Fibroblast of the conjunctiva (primary cell): ENCODE results near the gene CAMKV.

ENCODE experiments used
- DNase-seq: peaks from one replicate; pipeline ENCODE4 v3.0.0-alpha.2; 2010; ENCODE audit warnings: low read depth

The CAMKV gene

DNA sequence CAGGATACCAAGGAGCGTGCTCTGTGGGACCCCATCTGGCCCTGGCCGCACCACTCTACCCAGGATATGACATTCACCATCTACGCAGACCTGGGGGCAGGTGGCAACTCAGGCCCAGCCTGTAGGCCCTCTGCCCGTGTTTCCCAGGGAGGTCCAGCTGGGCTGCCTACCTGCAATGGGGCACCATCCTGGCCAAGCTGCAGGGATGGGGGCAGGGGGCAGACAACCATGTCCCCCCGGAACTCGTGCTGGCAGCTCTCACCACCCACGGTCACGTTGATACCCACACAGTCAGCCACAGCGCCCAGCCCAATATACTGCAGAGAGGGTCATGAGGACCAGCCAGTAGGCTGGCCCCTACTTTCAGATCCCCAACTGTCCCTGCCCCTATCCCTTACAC lies 26.1 kb upstream of the CAMKV start:
- no peak for DNase-seq

DNA sequence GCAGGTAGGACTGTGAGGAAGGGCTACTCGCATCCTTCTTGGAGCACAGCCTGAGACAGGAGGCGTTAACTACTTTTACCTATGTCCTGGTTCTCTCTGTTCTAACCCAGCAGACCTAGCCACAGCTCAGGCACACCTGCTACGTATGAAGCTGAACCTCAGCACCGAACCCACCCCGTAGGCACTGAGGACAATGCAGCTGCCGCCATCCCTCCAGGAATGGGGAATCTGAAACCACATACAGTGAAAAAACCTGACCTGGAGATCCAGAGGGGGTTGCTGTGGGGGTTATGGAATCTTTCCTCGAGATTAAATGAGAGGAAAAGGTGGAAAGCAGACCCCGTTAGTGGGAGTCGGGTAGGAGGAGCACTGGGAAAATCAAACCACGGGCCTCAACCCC lies 19.6 kb upstream of the CAMKV start:
- no peak for DNase-seq

DNA sequence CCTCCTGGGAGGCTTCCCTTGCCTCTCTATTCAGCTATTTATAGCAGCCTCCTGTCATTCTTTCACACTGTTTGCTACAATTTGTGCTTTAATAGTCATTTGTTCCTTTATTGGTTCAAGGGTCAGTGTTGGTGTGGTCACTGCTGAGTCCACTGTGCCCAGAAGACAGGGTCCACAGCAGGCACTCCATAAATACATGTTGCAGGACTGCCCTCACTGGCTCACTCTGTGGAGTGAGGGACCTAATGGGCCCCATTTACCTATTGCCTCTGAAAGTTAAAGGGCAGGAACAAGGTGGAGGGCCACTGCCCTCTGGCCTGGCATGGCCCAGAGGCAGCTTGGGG lies 17.2 kb upstream of the CAMKV start:
- DNase-seq = no peak

GRCh38 chr3:49883998-49884397 lies 14.3 kb upstream of the CAMKV start:
- no peak for DNase-seq

DNA sequence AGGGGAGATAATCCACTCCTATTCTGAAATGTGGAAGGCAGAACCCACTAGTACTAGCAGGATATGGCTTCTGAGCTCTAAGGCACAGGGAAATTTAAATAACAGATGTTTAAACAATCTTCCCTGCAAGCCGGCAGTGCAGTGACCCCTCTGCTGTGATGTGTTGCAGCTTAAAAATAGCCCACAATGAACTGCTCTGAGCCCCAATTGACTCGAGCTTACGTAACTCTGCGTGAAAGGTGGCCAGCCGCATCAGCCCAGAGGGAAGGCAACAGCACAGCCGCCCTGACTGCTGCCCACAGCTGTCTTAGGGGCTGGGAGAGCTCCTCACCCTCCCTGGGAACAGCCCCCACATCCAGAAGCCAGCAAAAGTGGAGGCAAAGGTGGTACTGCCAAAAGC lies 12.5 kb upstream of the CAMKV start:
- no peak for DNase-seq

GRCh38 chr3:49880581-49881315 lies 11.0 kb upstream of the CAMKV start:
- DNase-seq = no peak

GRCh38 chr3:49879721-49880120 lies 10.0 kb upstream of the CAMKV start:
- no peak for DNase-seq

DNA sequence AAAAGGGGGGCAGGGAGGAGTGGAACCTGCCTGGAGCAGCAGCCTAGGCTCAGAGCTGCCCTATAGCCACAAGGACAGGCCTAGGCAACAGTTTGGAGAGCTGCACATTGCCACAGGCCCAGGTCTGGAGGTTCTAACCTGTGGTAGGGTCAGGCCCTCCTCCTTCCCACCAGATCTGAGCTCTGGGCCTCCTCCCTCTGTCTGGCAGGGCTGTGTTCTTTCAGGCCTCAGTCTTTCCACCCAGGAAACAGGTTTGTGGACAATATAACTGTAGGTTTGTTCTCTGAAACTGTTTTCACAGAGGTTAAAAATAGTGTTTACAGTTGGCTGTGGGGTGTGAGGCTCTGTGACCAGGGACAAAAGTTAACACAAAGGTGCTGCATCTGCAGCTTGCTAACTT lies 9.0 kb upstream of the CAMKV start:
- no peak for DNase-seq

DNA sequence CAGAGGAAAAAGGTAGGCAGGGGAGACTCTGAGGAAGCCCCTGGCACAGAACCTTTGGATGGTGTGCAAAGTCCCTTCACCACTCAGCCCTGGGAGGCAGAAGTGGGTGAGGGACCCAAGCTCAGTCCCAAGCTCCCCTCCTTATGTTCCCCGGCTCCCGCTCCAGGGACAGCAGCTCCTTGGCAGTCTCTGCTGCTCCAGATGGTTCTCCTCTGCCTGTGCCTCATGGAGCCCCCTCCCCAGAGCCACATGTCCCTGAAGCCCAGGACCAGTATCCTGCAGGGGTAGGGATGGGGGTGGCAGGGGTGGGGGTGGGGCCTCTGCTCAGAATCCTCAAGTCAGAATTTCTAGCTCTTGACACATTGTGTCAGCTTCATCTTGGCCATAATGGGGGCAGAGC lies 8.0 kb upstream of the CAMKV start:
- no peak for DNase-seq

DNA sequence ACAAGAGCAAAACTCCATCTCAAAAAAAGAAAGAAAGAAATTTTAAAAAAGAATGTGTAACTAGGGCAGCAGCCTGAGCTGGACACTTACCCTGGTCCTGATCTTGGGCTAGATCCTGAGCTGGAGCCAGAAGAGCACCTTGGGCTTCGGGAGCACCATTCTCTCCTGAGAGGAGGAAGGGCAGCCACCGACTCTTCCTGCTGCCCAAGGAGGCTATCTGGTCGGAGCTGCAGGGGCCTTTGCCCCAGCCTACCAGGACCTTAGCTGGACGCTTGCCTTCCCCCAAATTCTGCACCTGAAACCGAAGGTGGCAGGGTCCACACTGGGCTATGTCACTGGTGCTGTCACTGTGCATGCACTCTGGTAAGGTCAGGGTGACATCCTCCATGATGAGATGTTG lies 6.9 kb upstream of the CAMKV start:
- DNase-seq = no peak

- no peak for DNase-seq
Measured at GRCh38 chr3:49873623-49874022, 3.9 kb upstream of the CAMKV start.

GRCh38 chr3:49872801-49873281 lies 3.1 kb upstream of the CAMKV start:
- no peak for DNase-seq

- DNase-seq = no peak
Measured at GRCh38 chr3:49871531-49872153, 1.9 kb upstream of the CAMKV start.

- DNase-seq = no peak
Measured at GRCh38 chr3:49868862-49869466, 742 bp downstream of the CAMKV start.

DNA sequence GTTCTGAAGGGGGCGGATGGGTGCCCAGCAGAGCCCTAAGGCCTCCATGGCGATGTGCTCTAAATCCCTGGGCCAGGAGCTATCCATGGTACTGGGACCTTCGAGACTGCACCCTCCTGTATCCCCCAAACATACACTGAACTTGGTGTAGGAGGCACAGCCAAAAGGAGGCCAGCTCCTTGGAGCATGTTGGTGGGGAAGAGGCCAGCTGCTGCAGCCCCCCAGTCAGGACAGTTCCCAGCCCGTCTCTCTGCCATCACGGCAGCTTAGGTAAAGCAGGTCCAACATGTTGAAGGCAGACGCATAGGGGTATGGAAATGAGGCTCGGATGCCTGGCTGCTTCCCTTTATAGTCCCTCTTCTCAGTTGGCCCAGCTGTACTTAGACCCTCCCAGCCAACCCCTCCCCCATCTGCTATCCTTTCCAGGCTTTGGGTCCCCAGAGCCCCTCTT lies 1.8 kb downstream of the CAMKV start:
- DNase-seq = no peak

- no peak for DNase-seq
Measured at GRCh38 chr3:49867400-49867799, 2.3 kb downstream of the CAMKV start.

DNA sequence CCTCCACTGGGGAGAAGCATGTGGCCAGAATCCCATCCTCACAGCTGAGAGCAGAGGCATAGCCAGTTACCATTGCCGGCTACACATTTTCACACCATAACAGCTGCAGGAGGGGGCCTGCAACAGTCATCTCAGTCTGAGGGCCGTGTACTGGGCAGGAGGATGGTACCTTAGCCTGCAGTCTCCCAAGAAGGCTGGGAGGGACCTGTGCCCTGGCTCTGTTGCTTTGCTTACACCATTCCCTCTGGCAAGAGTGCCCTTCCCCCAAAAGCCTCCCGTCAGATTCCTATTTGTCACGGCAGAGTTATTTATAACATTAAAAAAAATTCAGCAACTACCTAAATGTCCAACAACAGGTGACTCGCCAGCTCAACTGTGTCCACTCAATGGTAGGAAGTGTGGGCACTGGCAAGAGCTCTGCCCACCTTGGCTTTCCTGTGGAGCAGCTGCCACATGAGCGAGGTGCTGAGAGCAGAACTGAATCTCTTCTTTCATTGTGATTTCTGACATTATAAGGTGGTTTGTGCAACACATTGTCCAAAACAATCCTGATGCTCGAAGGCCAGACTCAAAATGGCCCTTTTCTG lies 4.4 kb downstream of the CAMKV start:
- no peak for DNase-seq

GRCh38 chr3:49864505-49864904 lies 5.2 kb downstream of the CAMKV start:
- DNase-seq = no peak

- DNase-seq = no peak
Measured at GRCh38 chr3:49859576-49860305, 10.0 kb downstream of the CAMKV start.

DNA sequence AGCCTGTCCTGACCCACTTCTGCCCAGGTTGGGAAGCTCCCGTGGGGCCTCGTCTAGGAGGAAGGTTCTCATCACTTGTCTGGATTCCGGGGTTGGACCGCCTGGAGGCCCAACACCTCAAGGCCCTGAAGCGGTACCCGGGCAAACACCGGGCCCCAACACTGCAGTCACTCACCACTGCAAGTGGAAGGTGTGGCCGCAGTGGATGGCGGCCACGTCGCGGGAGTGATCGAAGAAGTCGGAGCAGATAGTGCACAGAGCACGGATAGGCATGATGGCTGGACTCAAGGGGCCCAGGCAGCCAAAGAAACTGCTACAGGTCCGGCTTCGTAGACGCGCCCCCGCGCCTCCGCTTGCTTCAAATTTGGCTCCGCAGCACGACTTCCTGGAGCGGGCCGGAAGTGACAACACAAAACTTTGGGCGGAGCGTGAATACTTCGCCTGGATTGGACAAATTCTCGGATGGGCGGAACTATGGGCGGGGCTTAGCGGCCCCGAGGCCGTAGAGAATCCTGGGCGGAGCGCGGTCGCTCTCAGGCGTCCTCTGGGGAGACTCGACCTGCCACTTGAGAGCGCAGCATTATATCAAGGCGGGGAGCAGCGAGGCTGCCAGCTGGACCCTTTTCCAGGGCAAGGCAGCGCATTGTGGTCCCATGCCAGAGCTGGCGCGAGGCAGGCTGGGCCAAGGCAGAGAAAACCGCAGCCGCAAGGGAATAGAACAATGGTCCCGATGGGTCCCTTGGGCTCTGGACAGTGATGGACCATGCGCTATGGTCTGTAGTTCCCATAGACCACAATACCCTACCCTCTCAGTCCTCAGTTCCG lies 13.3 kb downstream of the CAMKV start, which contains the start of gene TRAIP:
TRAIP (minus strand) TSS at position 384 of the 825 bp plus-strand sequence; CDS start at position 273, 111 bp downstream.
- peak; percentile 81 for DNase-seq

DNA sequence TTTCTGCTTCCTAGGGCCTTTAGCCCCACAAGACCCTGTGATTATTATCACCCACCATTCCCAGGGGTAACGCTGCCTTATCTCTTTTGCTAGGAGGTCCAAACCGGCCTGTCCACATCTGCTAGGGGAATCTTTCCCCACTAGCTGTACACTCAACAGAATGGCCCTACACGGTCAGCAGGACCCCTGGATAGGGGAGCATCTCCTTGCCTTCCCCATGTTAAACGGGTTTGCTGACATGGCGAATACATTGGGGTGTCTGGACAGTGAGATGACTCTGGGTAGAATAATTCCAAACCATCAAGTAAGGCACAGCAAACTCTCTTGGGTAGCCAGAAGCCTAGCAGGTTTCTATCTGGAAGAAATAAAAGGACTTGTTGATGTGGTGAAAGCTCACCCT lies 14.0 kb downstream of the CAMKV start:
- DNase-seq = no peak
